Adrenal gland (tissue), 12 donors: ENCODE measurements around the gene AGAP3. TPM values are rescaled to one million over a fixed set of nuclear protein-coding genes. Genes with fewer than 3 reads are reported as not detected.

Experiments
- DNase-seq, 7 donors: peaks; one replicate each; pipeline ENCODE4 v3.0.0-alpha.2; 2019 to 2020
- H3K27ac ChIP-seq, 5 donors: fragments of 200-600 bp; sonication (generic) in 4 of 5; 1 replicate in 3 of 5; 2 replicates in 2 of 5; pipeline versions ENCODE4 v1.5.1 to v1.8.0; 2016 to 2020; ENCODE audit warnings: mild to moderate bottlenecking in 1 of 5
- H3K27me3 ChIP-seq: fragments of 200-600 bp; 2 replicates; pipeline ENCODE4 v1.8.0; 2021
- H3K36me3 ChIP-seq, 2 donors: fragments of 200-600 bp; replicated peaks in 1 of 2; 1 replicate in 1 of 2; 2 replicates in 1 of 2; pipeline versions ENCODE4 v1.5.1 to v1.8.0; 2018 to 2022
- H3K4me1 ChIP-seq, 2 donors: fragments of 200-600 bp; replicated peaks in 1 of 2; 1 replicate in 1 of 2; 2 replicates in 1 of 2; pipeline versions ENCODE4 v1.5.1 to v1.8.0; 2018 to 2021
- H3K4me3 ChIP-seq, 4 donors: fragments of 200-600 bp; sonication (generic) in 3 of 4; one replicate each; pipeline ENCODE4 v1.5.1; 2016 to 2018
- H3K9me3 ChIP-seq, 3 donors: fragments of 200-600 bp; sonication (generic) in 1 of 3; replicated peaks in 1 of 3; 1 replicate in 2 of 3; 2 replicates in 1 of 3; pipeline versions ENCODE4 v1.5.1 to v1.8.0; 2016 to 2021
- CTCF ChIP-seq, 6 experiments: fragments of 450-650 bp in 4 of 6; fragments of 200-600 bp in 2 of 6; sonication (generic) in 1 of 6; IDR thresholded peaks; 1 replicate in 5 of 6; 2 replicates in 1 of 6; pipeline versions ENCODE4 v1.5.1 to v1.8.0; 2016 to 2021; ENCODE audit warnings: antibody characterized with exemption in 6 of 6, mild to moderate bottlenecking in 2 of 6, moderate library complexity in 1 of 6
- POLR2A ChIP-seq, 2 donors: fragments of 450-650 bp; IDR thresholded peaks; one replicate each; pipeline ENCODE4 v1.6.1; 2017; ENCODE audit warnings: antibody characterized with exemption in 2 of 2, mild to moderate bottlenecking in 2 of 2, moderate library complexity in 1 of 2
- WGBS, 4 donors: extraction: QIAGEN DNeasy Blood & Tissue Kit in 2 of 4; methylation state at CpG; one replicate each; pipeline versions ENCODE4 v1.1.5 to v1.1.7; 2013 to 2017; 5-methylcytosine and 5-hydroxymethylcytosine counted together
- intact Hi-C, 2 donors: fragments of 100-400 bp; cut with DNase I; formaldehyde crosslinking; loops; one replicate each; pipeline versions ENCODE4 v1.14.1 to v1.15.0; 2022 to 2023
- polyA plus RNA-seq, 3 donors: library from polyadenylated mRNA; stranded (reverse); fragments of 200-250 nt in 2 of 3; fragments of 350-450 nt in 1 of 3; fragmentation: Illumina TruSeq in 1 of 3; extraction: RNeasy Lipid Tissue Mini Kit (QIAGEN cat#74804) in 1 of 3; gene quantifications; one replicate each; pipeline ENCODE4 v1.2.3, GENCODE V29; 2013 to 2014
- total RNA-seq, 9 donors: library from RNA; depleted of rRNA in 4 of 9; stranded (reverse); fragments of >200 nt in 4 of 9; fragments of 120-200 nt in 1 of 9; fragmentation: NEBNext Ultra II Directional in 1 of 9; extraction: Animal tissue kit (Norgen Biotek cat#: 25700) in 1 of 9; gene quantifications; one replicate each; pipeline versions ENCODE4 v1.1.0 to v1.2.4, GENCODE V29; 2013 to 2023
- donor health status: healthy with polysubstance abuse.
- donor health status: Bipolar disorder and iron deficiency.
- donor health status: DM: yes; HTN: yes; CAD: no.
- donor health status: DM: no; HTN: no; CAD: no.
- donor health status: DM: no; HTN: no; CAD: no.
- donor health status: DM: yes; HTN: yes; CAD: no.

AGAP3 gene
- total and polyA plus RNA-seq, 12 donors = 17.2 to 236 (median 50.9) TPM

- Histone ChIP-seq H3K36me3 (peaks cover 0 to 56% of the 10 kb centered on the region in 2 donors), H3K4me1 (peaks cover 30 to 34% of the 10 kb centered on the region in 2 donors), H3K9me3 (no peaks in the 10 kb centered on the region), H3K4me3 (no peak overlapping the region), H3K27ac (no peak overlapping the region), H3K27me3 (no peaks in the 10 kb centered on the region)
- DNase-seq = no peak
- intact Hi-C loops = no loop called here
- 91 to 97% (median 94%) methylated on average over 14 to 18 of the region's 18 CpGs for WGBS, 4 donors
- TF ChIP-seq CTCF (IDR thresholded peaks at IDR 0.05) = no peak
- no peak for TF ChIP-seq POLR2A (IDR thresholded peaks at IDR 0.05)
Observed at GRCh38 chr7:151064454-151064853, 21.8 kb upstream of the AGAP3 start.

- Histone ChIP-seq H3K4me1 (peaks cover 29 to 34% of the 10 kb centered on the region in 2 donors), H3K9me3 (no peaks in the 10 kb centered on the region), H3K27ac (no peak overlapping the region), H3K27me3 (no peaks in the 10 kb centered on the region), H3K4me3 (no peak overlapping the region), H3K36me3 (peaks cover 0 to 61% of the 10 kb centered on the region in 2 donors)
- TF ChIP-seq POLR2A (IDR thresholded peaks at IDR 0.05) (no peak), CTCF (IDR thresholded peaks at IDR 0.05) (no peak)
- 90 to 97% (median 95%) methylated on average over 5 to 6 of the region's 6 CpGs for WGBS, 4 donors
- intact Hi-C loops = no loop called here
- no peak for DNase-seq
Observed at GRCh38 chr7:151064993-151065392, 21.3 kb upstream of the AGAP3 start.

GRCh38 chr7:151065516-151065915 is 20.8 kb upstream of the AGAP3 start:
- Histone ChIP-seq H3K27ac (no peak overlapping the region), H3K27me3 (no peaks in the 10 kb centered on the region), H3K9me3 (no peaks in the 10 kb centered on the region), H3K4me1 (peaks cover 24 to 30% of the 10 kb centered on the region in 2 donors), H3K4me3 (no peak overlapping the region), H3K36me3 (peaks cover 0 to 66% of the 10 kb centered on the region in 2 donors)
- 83 to 93% (median 88%) methylated on average over 13 to 14 of the region's 14 CpGs for WGBS, 4 donors
- intact Hi-C loops = no loop called here
- TF ChIP-seq CTCF (IDR thresholded peaks at IDR 0.05) (no peak), POLR2A (IDR thresholded peaks at IDR 0.05) (no peak)
- DNase-seq = no peak

- Histone ChIP-seq H3K9me3 (no peaks in the 10 kb centered on the region), H3K4me3 (no peak overlapping the region), H3K36me3 (peaks cover 0 to 75% of the 10 kb centered on the region in 2 donors), H3K4me1 (peaks cover 15 to 21% of the 10 kb centered on the region in 2 donors), H3K27me3 (no peaks in the 10 kb centered on the region), H3K27ac (no peak overlapping the region)
- intact Hi-C loops = no loop called here
- no peak for TF ChIP-seq POLR2A (IDR thresholded peaks at IDR 0.05)
- no peak for TF ChIP-seq CTCF (IDR thresholded peaks at IDR 0.05)
- DNase-seq = no peak
- WGBS, 4 donors = 79 to 93% (median 91%) methylated on average over 14 to 39 of the region's 39 CpGs
Observed at GRCh38 chr7:151066273-151066974, 19.9 kb upstream of the AGAP3 start.
